Karpas-422 (cell line): Measurements from ENCODE around the gene FBXL20. TPM values are rescaled to one million over a fixed set of nuclear protein-coding genes. Genes with fewer than 3 reads are reported as not detected.
"Not testable (repeated sequence)": the region's sequence is repeated elsewhere in the genome, so short reads cannot be mapped to it uniquely, and the experiment has no call there.

Source experiments
- DNase-seq: peaks from one replicate; pipeline ENCODE4 v3.0.0-alpha.2; 2015
- H2AFZ ChIP-seq: fragments of 200-600 bp; sonication (generic); 2 replicates; pipeline ENCODE4 v1.6.1; 2014; ENCODE audit warnings: antibody characterized with exemption, low read length, mixed read lengths
- H3K27ac ChIP-seq: fragments of 200-600 bp; sonication (generic); 2 replicates; pipeline ENCODE4 v1.5.1; 2014; ENCODE audit warnings: mild to moderate bottlenecking, low read length, moderate library complexity
- H3K27me3 ChIP-seq: fragments of 200-600 bp; sonication (generic); 2 replicates; pipeline ENCODE4 v1.6.1; 2014; ENCODE audit warnings: low read length, mixed read lengths
- H3K36me3 ChIP-seq: fragments of 200-600 bp; sonication (generic); 2 replicates; pipeline ENCODE4 v1.6.1; 2014; ENCODE audit warnings: low read length, mixed read lengths; ENCODE audit not compliant: insufficient read depth
- H3K4me1 ChIP-seq: fragments of 200-600 bp; sonication (generic); 2 replicates; pipeline ENCODE4 v1.6.1; 2014; ENCODE audit warnings: mild to moderate bottlenecking, low read length, mixed read lengths
- H3K4me2 ChIP-seq: fragments of 200-600 bp; sonication (generic); 2 replicates; pipeline ENCODE4 v1.6.1; 2014; ENCODE audit warnings: low read length, low read depth, mild to moderate bottlenecking; ENCODE audit not compliant: poor library complexity, severe bottlenecking
- H3K4me3 ChIP-seq: fragments of 200-600 bp; sonication (generic); 2 replicates; pipeline ENCODE4 v1.5.1; 2014; ENCODE audit warnings: mild to moderate bottlenecking, antibody characterized with exemption, low read length, mixed read lengths
- H3K79me2 ChIP-seq: fragments of 200-600 bp; sonication (generic); 2 replicates; pipeline ENCODE4 v1.6.1; 2014; ENCODE audit warnings: mild to moderate bottlenecking, low read length, mixed read lengths
- H3K9ac ChIP-seq: fragments of 200-600 bp; sonication (generic); 2 replicates; pipeline ENCODE4 v1.6.0; 2014; ENCODE audit warnings: low read length
- H3K9me2 ChIP-seq: fragments of 200-600 bp; sonication (generic), shearing (Covaris generic); replicated peaks from 2 replicates; pipeline ENCODE4 v1.6.0; 2014; ENCODE audit warnings: mild to moderate bottlenecking, low read length, moderate library complexity; ENCODE audit not compliant: insufficient read depth
- H3K9me3 ChIP-seq: fragments of 300-700, 200-600 bp; sonication (generic); 2 replicates; pipeline ENCODE4 v1.6.1; 2014; ENCODE audit warnings: low read length, mixed read lengths
- H4K20me1 ChIP-seq: fragments of 200-600 bp; sonication (generic); 2 replicates; pipeline ENCODE4 v1.6.1; 2014; ENCODE audit warnings: mild to moderate bottlenecking, antibody characterized with exemption, low read length, low read depth; ENCODE audit not compliant: insufficient read depth
- total RNA-seq: library from RNA; depleted of rRNA; stranded (reverse); fragments of >200 nt; shearing (Covaris generic); gene quantifications from 2 replicates; pipeline ENCODE4 v1.2.3, GENCODE V29; 2014; ENCODE audit warnings: low replicate concordance

Gene FBXL20
- total RNA-seq, 1 experiment from 2014 or later = 27.0 TPM

- Histone ChIP-seq H2AFZ (no peak overlapping the region), H3K9ac (no peak overlapping the region), H3K4me3 (no peak overlapping the region), H3K36me3 (0 out of 2 replicates have a peak, but pooled peaks cover 2% of the 10 kb centered on the region), H3K79me2 (no peaks in the 10 kb centered on the region), H3K9me3 (no peaks in the 10 kb centered on the region), H3K4me1 (peaks cover 13% of the 10 kb centered on the region), H4K20me1 (no peaks in the 10 kb centered on the region), H3K27ac (no peak overlapping the region), H3K4me2 (no peak overlapping the region), H3K27me3 (no peaks in the 10 kb centered on the region), H3K9me2 (no peaks in the 10 kb centered on the region)
- no peak for DNase-seq
These were observed 118.3 kb downstream of the FBXL20 start for GRCh38 chr17:39283098-39283497.

GRCh38 chr17:39281806-39282205 is 119.6 kb downstream of the FBXL20 start:
- Histone ChIP-seq H3K79me2 (no peaks in the 10 kb centered on the region), H3K4me2 (no peak overlapping the region), H4K20me1 (no peaks in the 10 kb centered on the region), H3K4me3 (no peak overlapping the region), H3K9me2 (no peaks in the 10 kb centered on the region), H3K36me3 (0 out of 2 replicates have a peak, but pooled peaks cover 6% of the 10 kb centered on the region), H3K27me3 (no peaks in the 10 kb centered on the region), H3K27ac (peak overlapping the region; percentile 46; the same call in 1 of the 2 replicates), H3K9ac (no peak overlapping the region), H2AFZ (no peak overlapping the region), H3K4me1 (peaks cover 26% of the 10 kb centered on the region), H3K9me3 (no peaks in the 10 kb centered on the region)
- no peak for DNase-seq

GRCh38 chr17:39278246-39278645 is 123.2 kb downstream of the FBXL20 start:
- not testable (repeated sequence) for H3K79me2 ChIP-seq, H3K9me3 ChIP-seq, H3K27me3 ChIP-seq, DNase-seq, H4K20me1 ChIP-seq, H3K9ac ChIP-seq, H3K9me2 ChIP-seq, H3K4me3 ChIP-seq, H2AFZ ChIP-seq, H3K4me2 ChIP-seq, H3K36me3 ChIP-seq, H3K27ac ChIP-seq
- H3K4me1 ChIP-seq = peaks cover 29% of the 10 kb centered on the region

GRCh38 chr17:39277110-39277509 is 124.3 kb downstream of the FBXL20 start:
- H3K9me2 ChIP-seq = no peaks in the 10 kb centered on the region
- peak overlapping the region; percentile 52 for H3K27ac ChIP-seq
- no peaks in the 10 kb centered on the region for H3K9me3 ChIP-seq
- H3K9ac ChIP-seq = no peak overlapping the region; the same call in 1 of the 2 replicates
- H3K4me3 ChIP-seq = no peak overlapping the region
- H3K36me3 ChIP-seq = 0 out of 2 replicates have a peak, but pooled peaks cover 6% of the 10 kb centered on the region
- no peaks in the 10 kb centered on the region for H3K79me2 ChIP-seq
- H3K27me3 ChIP-seq = no peaks in the 10 kb centered on the region
- peaks cover 29% of the 10 kb centered on the region for H3K4me1 ChIP-seq
- 0 out of 2 replicates have a peak overlapping the region, but pooled peaks have one; percentile 52 for H2AFZ ChIP-seq
- peak; percentile 58 for DNase-seq
- no peaks in the 10 kb centered on the region for H4K20me1 ChIP-seq
- peak overlapping the region; percentile 46 for H3K4me2 ChIP-seq

GRCh38 chr17:39276113-39276512 is 125.3 kb downstream of the FBXL20 start:
- DNase-seq = no peak
- Histone ChIP-seq H2AFZ (no peak overlapping the region), H3K27me3 (no peaks in the 10 kb centered on the region), H3K9ac (no peak overlapping the region), H3K4me2 (no peak overlapping the region), H3K4me1 (peaks cover 21% of the 10 kb centered on the region), H3K4me3 (no peak overlapping the region), H3K9me3 (no peaks in the 10 kb centered on the region), H3K79me2 (no peaks in the 10 kb centered on the region), H3K9me2 (no peaks in the 10 kb centered on the region), H3K36me3 (0 out of 2 replicates have a peak, but pooled peaks cover 6% of the 10 kb centered on the region), H4K20me1 (no peaks in the 10 kb centered on the region), H3K27ac (no peak overlapping the region)

- Histone ChIP-seq H3K4me2 (no peak overlapping the region), H3K9ac (no peak overlapping the region), H3K4me3 (no peak overlapping the region), H3K79me2 (no peaks in the 10 kb centered on the region), H3K9me2 (no peaks in the 10 kb centered on the region), H4K20me1 (no peaks in the 10 kb centered on the region), H2AFZ (no peak overlapping the region), H3K9me3 (no peaks in the 10 kb centered on the region), H3K27ac (no peak overlapping the region), H3K27me3 (no peaks in the 10 kb centered on the region), H3K4me1 (peaks cover under 1% of the 10 kb centered on the region; the same call in 1 of the 2 replicates), H3K36me3 (peaks cover 11% of the 10 kb centered on the region; the same call in 1 of the 2 replicates)
- DNase-seq = no peak
These were observed 129.9 kb downstream of the FBXL20 start for GRCh38 chr17:39271546-39271945.

GRCh38 chr17:39270923-39271322 is 130.5 kb downstream of the FBXL20 start:
- Histone ChIP-seq H2AFZ (no peak overlapping the region), H3K4me2 (no peak overlapping the region), H3K4me3 (no peak overlapping the region), H3K27me3 (no peaks in the 10 kb centered on the region), H3K27ac (peak overlapping the region; percentile 51; the same call in 1 of the 2 replicates), H3K4me1 (no peaks in the 10 kb centered on the region), H3K36me3 (peaks cover 11% of the 10 kb centered on the region; the same call in 1 of the 2 replicates), H3K79me2 (no peaks in the 10 kb centered on the region), H3K9me3 (no peaks in the 10 kb centered on the region), H3K9me2 (no peaks in the 10 kb centered on the region), H3K9ac (no peak overlapping the region), H4K20me1 (no peaks in the 10 kb centered on the region)
- DNase-seq = peak; percentile 86

- no peak overlapping the region for H3K27ac ChIP-seq
- no peaks in the 10 kb centered on the region for H3K27me3 ChIP-seq
- H3K36me3 ChIP-seq = peaks cover 12% of the 10 kb centered on the region; the same call in 1 of the 2 replicates
These were observed 137.3 kb downstream of the FBXL20 start for GRCh38 chr17:39264119-39264518.

More at GRCh38 chr17:39264119-39264518, 137.3 kb downstream of the FBXL20 start:
- Histone ChIP-seq H3K4me2 (no peak overlapping the region), H3K79me2 (no peaks in the 10 kb centered on the region), H3K9me3 (no peaks in the 10 kb centered on the region), H3K4me3 (no peak overlapping the region), H3K4me1 (no peaks in the 10 kb centered on the region), H3K9ac (no peak overlapping the region), H3K9me2 (no peaks in the 10 kb centered on the region), H4K20me1 (no peaks in the 10 kb centered on the region), H2AFZ (no peak overlapping the region)
- no peak for DNase-seq
